ENCODE results near the gene CTXN2. TPM values are rescaled to one million over a fixed set of nuclear protein-coding genes. Genes with fewer than 3 reads are reported as not detected.

Gene CTXN2
- total and polyA plus RNA-seq, 5 experiments from 2014 or later: not detected

DNA sequence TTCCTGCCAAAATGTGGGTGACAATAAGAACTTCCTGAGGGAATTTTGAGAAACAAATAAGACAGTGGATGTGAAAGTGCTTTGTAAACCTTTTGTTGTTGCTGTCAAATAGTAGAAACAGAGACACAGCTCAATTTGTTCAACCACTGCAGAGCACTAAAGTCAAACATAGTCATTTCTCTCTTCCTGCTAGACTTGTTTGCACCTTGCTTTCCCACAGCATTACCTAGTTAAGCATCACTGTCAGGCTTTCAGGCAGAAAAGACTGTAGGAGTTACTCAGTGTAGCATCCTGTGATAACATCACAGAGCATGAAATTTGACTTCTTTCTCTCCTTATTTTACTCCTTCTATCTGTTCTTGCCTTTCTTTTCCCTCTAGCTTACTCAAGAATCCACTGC is 41.8 kb downstream of the CTXN2 start:
- DNase-seq (no peak), ATAC-seq (no peak)
- Mint-ChIP-seq H3K4me1 (no peaks in the 10 kb centered on the region), H3K27ac (no peak overlapping the region), H3K9me3 (no peaks in the 10 kb centered on the region), H3K4me3 (no peak overlapping the region), H3K36me3 (no peaks in the 10 kb centered on the region), H3K27me3 (peaks cover 0 to 7% (median 6%) of the 10 kb centered on the region in 5 donors)
- POLR2A ChIA-PET: no interaction called here

DNA sequence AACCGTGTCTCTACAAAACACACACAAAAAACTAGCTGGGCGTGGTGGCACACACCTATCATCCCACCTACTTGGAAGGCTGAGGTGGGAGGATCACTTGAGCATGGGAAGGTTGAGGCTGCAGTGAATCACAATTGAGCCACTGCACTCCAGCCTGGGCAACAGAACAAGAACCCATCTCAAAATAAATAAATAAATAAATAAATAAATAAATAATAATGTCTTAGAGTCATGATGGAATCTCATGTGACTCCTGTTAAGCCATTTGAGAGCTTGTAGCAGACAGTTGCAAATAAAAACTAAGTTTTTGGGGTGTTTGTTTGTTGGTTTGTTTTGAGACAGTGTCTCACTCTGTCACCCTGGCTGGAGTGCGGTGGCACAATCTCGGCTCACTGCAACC is 47.9 kb downstream of the CTXN2 start:
- Mint-ChIP-seq H3K4me3 (no peak overlapping the region), H3K27me3 (peaks cover 0 to 2% (median 1%) of the 10 kb centered on the region in 5 donors), H3K9me3 (no peaks in the 10 kb centered on the region), H3K4me1 (no peaks in the 10 kb centered on the region), H3K27ac (no peak overlapping the region), H3K36me3 (no peaks in the 10 kb centered on the region)
- POLR2A ChIA-PET: no interaction called here
- ATAC-seq: no peak
- no peak for DNase-seq

DNA sequence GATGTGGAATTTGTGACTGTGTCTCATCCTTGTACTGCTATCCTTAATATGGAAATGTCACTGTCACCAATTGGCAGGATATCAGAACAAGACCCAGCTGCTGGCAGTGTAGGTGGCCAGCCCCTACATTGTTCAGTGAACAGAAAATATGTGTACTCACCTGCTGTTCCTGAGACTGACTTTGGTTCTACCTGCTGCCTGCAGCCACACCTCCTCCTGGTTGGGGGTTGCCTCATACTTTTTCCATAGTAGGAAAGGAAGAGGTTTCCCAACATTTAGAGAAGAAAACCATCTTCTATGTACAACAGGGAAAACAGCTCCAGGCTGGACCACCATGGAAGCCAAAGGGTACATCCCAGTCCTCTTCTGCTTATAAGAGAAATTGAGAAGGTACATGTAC is 50.5 kb downstream of the CTXN2 start:
- H3K4me1 Mint-ChIP-seq: no peaks in the 10 kb centered on the region
- no peaks in the 10 kb centered on the region for H3K9me3 Mint-ChIP-seq
- no peak overlapping the region for H3K4me3 Mint-ChIP-seq
- DNase-seq: no peak
- ATAC-seq: no peak
- POLR2A ChIA-PET: no interaction called here
- no peaks in the 10 kb centered on the region for H3K36me3 Mint-ChIP-seq
- peaks cover 0 to 5% (median 2%) of the 10 kb centered on the region in 5 donors for H3K27me3 Mint-ChIP-seq
- no peak overlapping the region for H3K27ac Mint-ChIP-seq

DNA sequence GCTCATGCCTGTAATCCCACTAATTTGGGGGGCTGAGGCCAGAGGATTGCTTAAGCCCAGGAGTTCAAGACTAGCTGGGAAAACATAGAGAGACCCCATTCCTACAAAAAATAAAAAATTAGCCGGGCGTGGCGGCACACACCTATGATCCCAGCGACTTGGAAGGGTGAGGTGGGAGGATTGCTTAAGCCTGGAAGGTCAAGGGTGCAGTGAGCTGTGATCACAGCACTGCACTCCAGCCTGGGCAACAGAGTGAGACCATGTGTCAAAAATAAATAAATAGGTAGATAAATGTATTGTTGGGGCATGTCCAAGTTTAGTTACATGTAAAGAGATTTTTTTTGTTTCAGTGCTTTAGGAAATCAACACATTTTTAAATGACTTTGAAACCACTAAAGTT is 51.1 kb downstream of the CTXN2 start:
- H3K36me3 Mint-ChIP-seq: no peaks in the 10 kb centered on the region
- POLR2A ChIA-PET: interaction anchor here (0.6 kb wide), 1 partner anchor 149 kb away, joined by 3 read pairs; no protein-coding TSS in a partner anchor

DNA sequence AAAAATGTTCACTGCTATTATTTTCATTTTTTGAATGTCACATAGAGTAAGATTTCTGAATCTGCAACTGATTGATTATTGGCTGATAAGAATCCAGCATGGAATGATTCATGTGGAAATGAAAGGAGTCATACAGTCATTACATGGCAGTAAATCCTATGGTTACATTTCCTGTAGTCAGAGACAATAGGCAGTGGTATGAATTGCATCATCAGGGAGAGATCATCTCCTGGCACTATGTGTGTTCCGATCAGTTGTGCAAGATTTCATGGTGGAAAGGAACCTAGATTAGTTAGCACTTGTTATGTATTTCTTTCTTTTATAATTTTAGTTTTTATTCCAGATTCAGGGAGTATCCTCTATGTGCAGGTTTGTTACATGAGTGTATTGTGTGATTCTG is 53.5 kb downstream of the CTXN2 start:
- H3K4me1 Mint-ChIP-seq: no peaks in the 10 kb centered on the region
- H3K4me3 Mint-ChIP-seq: no peak overlapping the region
- H3K27me3 Mint-ChIP-seq: peaks cover 4 to 9% (median 4%) of the 10 kb centered on the region in 5 donors
- ATAC-seq (no peak), DNase-seq (no peak)
- H3K9me3 Mint-ChIP-seq: no peaks in the 10 kb centered on the region
- H3K27ac Mint-ChIP-seq: no peak overlapping the region
- no peaks in the 10 kb centered on the region for H3K36me3 Mint-ChIP-seq
- POLR2A ChIA-PET: no interaction called here

More for the DNA sequence above, 51.1 kb downstream of the CTXN2 start:
- DNase-seq: no peak
- Mint-ChIP-seq H3K27ac (no peak overlapping the region), H3K4me1 (no peaks in the 10 kb centered on the region), H3K9me3 (no peaks in the 10 kb centered on the region), H3K4me3 (no peak overlapping the region), H3K27me3 (peaks cover 0 to 5% (median 2%) of the 10 kb centered on the region in 5 donors)
- ATAC-seq: no peak

DNA sequence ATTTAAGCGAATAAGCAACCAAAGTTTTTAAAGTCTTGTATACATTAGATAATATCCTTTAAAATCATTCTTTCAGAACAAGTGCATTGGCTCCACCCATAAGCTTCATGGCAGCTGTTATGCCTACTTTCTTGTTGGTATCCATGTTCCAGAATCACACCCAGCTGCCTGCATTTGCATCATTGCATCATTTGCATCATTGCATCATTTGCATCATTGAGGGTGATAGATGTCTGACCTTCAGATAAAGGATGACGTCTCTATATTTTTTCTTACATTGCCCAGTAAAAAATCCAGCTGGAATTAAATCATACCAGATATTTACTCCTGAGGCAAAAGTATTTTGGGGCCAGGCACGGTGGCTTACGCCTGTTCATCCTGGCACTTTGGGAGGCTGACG is 56.9 kb downstream of the CTXN2 start:
- Mint-ChIP-seq H3K4me1 (peaks cover 0 to 1% (median 0%) of the 10 kb centered on the region in 4 donors), H3K27ac (no peak overlapping the region), H3K4me3 (no peak overlapping the region), H3K9me3 (no peaks in the 10 kb centered on the region), H3K27me3 (peaks cover 5 to 31% (median 16%) of the 10 kb centered on the region in 5 donors), H3K36me3 (no peaks in the 10 kb centered on the region)
- POLR2A ChIA-PET: no interaction called here
- ATAC-seq (no peak), DNase-seq (no peak)

DNA sequence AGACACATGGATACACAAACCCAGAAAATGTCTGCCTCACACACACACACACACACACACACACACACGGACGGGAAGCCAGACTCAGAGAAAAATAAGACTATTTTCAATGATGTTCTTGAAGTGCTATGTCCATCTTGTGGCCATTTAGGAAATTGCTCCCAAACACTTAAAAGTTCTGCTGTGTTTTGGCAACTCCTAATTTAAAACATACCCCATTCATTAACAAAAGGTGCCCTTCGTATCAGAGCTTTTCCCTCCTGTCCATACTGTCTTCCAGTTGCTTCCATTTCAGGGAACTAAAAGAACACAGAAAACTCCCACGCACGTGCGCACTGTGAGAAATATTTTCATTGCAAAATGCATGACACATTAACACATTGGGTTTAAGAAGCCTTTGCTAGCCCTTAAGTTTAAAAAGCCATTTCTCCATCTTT is 59.2 kb downstream of the CTXN2 start:
- no peak for ATAC-seq
- no peak overlapping the region for H3K4me3 Mint-ChIP-seq
- POLR2A ChIA-PET: no interaction called here
- H3K36me3 Mint-ChIP-seq: no peaks in the 10 kb centered on the region
- DNase-seq: peak in 1 of 10 donors; percentile 6
- no peaks in the 10 kb centered on the region for H3K9me3 Mint-ChIP-seq
- peaks cover 0 to 1% (median 0%) of the 10 kb centered on the region in 4 donors for H3K4me1 Mint-ChIP-seq
- peaks cover 4 to 31% (median 15%) of the 10 kb centered on the region in 5 donors for H3K27me3 Mint-ChIP-seq
- no peak overlapping the region for H3K27ac Mint-ChIP-seq

DNA sequence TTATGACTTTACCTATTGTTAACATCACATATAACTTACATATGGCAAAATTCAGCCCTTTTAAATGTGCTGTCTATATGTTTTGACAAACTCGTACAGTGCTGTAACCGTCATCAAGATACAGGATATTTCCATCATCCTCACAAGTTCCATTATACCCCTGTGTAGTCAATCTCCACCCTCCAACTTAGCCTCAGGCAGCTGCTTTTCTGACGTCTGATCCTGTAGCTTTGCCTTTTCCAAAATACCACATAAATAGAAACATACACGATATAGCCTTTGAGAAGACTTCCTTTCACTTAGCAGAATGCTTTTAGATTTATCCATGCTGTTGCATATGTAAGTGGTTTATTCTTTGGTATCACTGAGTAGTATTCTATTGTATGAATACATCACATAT is 61.7 kb downstream of the CTXN2 start:
- Mint-ChIP-seq H3K27me3 (peaks cover 6 to 34% (median 18%) of the 10 kb centered on the region in 5 donors), H3K27ac (no peak overlapping the region), H3K4me1 (peaks cover 0 to 1% (median 0%) of the 10 kb centered on the region in 4 donors), H3K36me3 (no peaks in the 10 kb centered on the region), H3K4me3 (no peak overlapping the region), H3K9me3 (peaks cover 0 to 4% (median 0%) of the 10 kb centered on the region in 9 donors)
- DNase-seq: no peak
- ATAC-seq: no peak
- POLR2A ChIA-PET: no interaction called here

Other genes with a start within 250 kb of the CTXN2 start
- gene SLC24A5, start 70.7 kb upstream of the CTXN2 start, total RNA-seq: not detected
- not detected for gene SLC24A5, start 70.7 kb upstream of the CTXN2 start, polyA plus RNA-seq
- 10 to 100 TPM; 19.6 to 24.5 TPM for gene MYEF2, start 13.4 kb upstream of the CTXN2 start, total RNA-seq
- 1 to 10 TPM in 2 of 3 donors, under 1 TPM in 1; 0.81 to 2.4 (median 2.3) TPM for gene MYEF2, start 13.4 kb upstream of the CTXN2 start, polyA plus RNA-seq
- gene SLC12A1, start 14.6 kb downstream of the CTXN2 start, total RNA-seq: not detected
- not detected for gene SLC12A1, start 14.6 kb downstream of the CTXN2 start, polyA plus RNA-seq
- gene DUT, start 139.8 kb downstream of the CTXN2 start, total RNA-seq: 100 to 1,000 TPM; 113 to 119 TPM
- 100 to 1,000 TPM; 108 to 141 (median 112) TPM for gene DUT, start 139.8 kb downstream of the CTXN2 start, polyA plus RNA-seq